Fibroblast of skin of abdomen (primary cell): Measurements from ENCODE around the gene MMP11.

Source experiments
- DNase-seq: peaks from one replicate; pipeline ENCODE4 v3.0.0-alpha.2; 2013

Gene MMP11

DNA sequence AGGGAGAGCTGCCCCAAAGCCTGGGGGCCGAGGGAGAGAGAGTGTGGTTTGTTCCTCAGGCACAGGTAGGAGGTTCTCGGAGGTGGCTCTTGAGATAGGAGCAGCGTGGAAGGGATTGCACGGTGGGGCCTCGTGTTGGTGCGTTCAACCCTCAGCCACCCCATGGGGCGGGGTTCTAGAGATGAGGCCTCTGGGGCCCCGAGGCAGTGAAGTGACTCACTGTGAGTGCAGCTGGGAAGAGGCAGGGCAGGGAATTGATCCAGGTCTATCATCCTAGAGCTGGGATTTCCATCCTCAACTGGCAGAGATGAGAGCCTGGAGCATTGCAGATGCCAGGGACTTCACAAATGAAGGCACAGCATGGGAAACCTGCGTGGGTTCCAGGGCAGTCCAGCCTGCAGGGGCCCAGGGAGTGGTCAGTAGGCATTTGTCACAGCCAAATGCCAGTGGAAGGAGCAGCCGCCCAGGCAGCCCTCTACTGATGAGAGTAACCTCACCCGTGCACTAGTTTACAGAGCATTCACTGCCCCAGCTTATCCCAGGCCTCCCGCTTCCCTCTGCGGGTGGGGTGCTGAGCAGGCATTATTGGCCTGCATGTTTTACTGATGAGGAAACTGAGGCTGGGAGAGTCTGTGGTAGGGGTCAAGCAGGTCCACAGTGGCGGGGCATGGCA, 9.0 kb downstream of the MMP11 start:
- DNase-seq = peak; percentile 60

DNA sequence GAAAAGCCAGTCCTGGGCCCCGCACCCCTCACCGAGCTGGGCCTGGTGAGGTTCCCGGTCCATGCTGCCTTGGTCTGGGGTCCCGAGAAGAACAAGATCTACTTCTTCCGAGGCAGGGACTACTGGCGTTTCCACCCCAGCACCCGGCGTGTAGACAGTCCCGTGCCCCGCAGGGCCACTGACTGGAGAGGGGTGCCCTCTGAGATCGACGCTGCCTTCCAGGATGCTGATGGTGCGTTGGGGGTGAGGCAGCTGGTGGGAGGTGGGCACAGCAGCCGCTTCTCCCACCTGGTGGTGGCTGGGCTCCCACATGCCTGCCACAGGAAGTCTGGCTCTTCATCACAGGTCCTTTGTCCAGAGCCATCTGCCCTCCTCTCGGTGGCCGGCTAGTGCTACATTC, 9.6 kb downstream of the MMP11 start:
- no peak for DNase-seq

DNA sequence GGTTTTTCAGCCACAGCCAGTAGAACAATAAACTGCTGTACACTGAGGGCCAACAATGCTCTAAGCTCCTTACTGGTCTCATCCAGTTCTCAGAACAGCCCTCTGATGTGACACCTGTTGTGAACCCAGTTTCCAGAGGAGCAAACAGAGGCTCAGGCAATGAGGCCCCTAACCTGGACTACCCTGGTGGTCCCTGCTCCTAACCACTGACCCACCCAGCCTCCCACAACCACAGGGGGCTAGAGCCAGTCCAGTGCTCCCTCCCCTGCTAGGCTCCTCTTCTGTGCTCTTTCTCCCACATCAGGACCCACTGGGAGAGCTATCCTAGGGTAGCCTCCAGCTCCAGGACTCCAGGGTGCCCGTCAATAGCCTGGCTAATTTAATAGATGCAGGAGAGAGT, 10.1 kb downstream of the MMP11 start:
- DNase-seq = no peak

DNA sequence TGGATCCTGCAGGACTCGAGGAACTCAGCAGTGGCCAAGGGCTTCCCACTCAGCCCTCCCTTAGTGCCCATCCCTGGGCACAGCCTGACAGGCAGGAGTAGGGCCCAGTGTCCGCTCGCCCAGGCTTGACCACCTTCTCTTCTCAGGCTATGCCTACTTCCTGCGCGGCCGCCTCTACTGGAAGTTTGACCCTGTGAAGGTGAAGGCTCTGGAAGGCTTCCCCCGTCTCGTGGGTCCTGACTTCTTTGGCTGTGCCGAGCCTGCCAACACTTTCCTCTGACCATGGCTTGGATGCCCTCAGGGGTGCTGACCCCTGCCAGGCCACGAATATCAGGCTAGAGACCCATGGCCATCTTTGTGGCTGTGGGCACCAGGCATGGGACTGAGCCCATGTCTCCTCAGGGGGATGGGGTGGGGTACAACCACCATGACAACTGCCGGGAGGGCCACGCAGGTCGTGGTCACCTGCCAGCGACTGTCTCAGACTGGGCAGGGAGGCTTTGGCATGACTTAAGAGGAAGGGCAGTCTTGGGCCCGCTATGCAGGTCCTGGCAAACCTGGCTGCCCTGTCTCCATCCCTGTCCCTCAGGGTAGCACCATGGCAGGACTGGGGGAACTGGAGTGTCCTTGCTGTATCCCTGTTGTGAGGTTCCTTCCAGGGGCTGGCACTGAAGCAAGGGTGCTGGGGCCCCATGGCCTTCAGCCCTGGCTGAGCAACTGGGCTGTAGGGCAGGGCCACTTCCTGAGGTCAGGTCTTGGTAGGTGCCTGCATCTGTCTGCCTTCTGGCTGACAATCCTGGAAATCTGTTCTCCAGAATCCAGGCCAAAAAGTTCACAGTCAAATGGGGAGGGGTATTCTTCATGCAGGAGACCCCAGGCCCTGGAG, 10.9 kb downstream of the MMP11 start:
- no peak for DNase-seq

DNA sequence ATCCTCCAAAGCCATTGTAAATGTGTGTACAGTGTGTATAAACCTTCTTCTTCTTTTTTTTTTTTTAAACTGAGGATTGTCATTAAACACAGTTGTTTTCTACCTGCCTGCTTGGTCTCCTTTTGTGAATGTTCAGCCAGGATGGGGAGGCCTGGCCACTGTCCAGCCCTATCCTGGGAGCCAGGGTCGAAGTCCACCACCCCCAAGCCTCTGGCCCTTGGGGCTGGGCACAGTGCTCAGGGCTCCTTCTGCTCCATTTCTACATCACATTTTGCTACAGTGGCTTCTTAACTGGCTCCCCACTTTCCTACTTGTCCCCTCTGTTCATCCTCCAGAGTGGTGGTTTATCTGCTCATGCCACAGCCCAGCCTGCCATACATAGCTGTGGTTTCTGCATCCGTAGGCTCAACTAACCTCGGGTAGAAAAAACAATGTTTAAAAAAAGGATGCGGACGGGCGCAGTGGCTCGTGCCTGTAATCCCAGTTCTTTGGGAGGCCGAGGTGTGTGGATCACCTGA, 11.6 kb downstream of the MMP11 start:
- no peak for DNase-seq

DNA sequence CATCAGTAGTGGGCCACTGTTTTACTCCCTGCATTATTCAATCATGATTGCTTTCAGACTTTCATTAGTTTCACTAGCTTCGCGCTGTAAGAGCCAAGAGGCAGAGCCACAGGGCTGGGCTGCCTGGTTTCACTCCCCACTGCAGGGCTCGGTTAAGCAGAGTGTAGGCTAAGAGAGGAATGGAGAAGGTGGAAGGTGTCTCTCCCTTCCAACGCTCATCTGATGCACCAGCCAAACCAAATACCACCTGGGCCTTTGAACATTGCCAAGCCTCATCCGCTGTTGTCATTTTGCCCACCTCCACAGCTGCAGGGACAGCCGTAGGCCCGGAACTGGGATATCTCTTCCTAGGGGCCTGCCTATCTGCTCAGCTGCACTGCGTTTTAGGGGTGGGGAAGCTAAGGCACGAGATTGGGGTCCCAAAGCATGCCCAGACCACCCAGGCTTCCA, 13.6 kb downstream of the MMP11 start:
- DNase-seq = no peak

DNA sequence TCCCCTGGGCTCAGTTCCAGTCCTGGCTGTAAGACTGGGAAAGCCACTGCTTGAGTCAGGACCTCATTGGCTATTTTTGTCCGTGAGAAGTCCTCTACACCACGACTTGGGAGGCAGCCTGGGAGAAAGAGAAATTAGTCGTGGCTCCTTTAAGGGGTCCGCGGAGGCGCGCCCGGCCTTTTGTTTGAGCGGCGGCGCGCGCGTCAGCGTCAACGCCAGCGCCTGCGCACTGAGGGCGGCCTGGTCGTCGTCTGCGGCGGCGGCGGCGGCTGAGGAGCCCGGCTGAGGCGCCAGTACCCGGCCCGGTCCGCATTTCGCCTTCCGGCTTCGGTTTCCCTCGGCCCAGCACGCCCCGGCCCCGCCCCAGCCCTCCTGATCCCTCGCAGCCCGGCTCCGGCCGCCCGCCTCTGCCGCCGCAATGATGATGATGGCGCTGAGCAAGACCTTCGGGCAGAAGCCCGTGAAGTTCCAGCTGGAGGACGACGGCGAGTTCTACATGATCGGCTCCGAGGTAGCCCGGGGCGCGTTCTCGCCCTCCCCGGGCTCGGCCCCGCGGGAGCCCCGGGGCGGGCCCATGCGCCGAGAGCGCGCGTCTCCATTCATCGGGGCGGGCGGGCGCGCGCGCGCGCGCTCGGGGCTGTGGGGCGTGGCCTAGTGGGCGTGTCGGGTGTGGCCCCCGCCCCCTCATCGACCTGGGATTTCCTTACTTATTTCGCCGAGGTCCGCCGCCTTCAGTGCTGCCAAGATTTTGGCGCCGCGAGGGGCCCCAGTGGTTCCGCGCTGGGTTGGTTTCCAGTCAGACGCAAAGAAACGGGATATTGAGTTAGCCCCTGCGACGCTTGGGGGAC, 14.3 kb downstream of the MMP11 start, which contains the start of gene SMARCB1:
Gene SMARCB1, plus strand, starts transcription at position 215 of the 848 bp plus-strand sequence. Its CDS starts 204 bp downstream, at position 419.
- peak; percentile 91 for DNase-seq

DNA sequence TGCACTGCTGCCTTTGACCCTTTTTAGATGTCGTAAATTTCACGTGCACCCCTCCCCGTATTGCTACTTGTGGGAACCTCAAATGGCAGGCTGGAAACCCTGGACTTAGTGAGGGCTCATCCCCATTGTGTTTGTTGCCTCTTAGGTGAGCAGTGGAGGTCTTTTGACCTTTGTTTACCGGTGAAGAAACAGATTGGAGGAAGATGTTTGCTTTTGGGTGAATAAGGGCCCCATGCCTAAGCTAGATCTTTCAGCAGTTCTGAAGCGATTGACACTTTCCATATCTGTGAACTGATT, 14.9 kb downstream of the MMP11 start:
- DNase-seq = no peak

DNA sequence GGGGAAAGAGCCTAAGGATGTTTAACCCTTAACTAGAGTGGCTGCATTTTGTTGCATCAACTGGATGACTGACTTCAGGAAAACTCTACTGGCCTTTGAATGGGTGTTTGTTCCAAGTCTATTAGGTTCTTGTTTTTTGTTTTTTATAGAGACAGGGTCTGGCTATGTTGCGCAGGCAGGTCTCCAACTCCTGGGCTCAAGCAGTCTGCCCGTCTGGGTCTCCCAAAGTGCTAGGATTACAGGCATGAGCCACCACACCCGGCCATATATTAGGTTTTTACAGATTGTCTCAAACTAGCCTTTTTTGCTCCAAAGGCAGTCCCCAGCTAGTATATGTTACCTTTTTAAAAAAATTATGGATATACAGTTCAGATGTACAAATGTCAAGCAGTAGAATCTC, 15.3 kb downstream of the MMP11 start:
- no peak for DNase-seq

DNA sequence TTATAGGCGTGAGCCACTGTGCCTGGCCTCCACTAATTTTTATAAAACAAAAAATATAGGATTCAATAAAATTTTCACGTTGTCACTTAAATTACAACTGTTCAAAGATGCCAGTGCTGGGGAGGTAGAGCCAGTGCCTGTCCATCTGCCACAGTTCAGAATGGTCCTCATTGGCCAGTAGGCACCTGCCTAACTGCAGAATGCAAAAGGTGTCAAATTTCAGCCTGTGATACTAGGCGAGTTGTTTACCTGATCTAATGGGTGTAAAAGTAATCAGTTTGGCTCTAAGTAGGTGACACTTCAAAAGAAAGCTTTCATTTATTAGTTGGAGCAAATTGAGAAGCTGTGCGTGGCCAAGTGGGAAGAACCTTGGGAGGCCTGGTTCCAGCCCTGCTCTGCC, 16.5 kb downstream of the MMP11 start:
- no peak for DNase-seq

DNA sequence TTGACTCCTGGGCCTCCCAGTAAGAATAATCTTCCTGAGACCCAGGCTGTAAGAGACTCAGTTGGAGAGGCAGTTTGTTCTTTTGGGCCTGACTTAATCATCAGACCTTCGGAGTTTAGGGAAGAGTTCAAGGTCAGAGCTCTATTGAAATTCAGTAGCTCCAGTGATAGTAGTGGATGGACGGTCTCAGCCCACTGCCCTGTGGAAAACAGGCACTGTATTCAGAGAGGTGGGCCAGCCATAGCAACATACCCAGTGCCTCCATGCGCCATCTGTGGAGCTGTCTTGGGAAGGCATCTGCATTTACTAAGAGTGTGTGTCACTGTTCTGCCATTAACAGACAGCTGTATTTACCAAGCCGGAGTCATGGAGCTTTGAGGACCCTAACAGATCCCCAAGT, 17.0 kb downstream of the MMP11 start:
- DNase-seq = no peak

DNA sequence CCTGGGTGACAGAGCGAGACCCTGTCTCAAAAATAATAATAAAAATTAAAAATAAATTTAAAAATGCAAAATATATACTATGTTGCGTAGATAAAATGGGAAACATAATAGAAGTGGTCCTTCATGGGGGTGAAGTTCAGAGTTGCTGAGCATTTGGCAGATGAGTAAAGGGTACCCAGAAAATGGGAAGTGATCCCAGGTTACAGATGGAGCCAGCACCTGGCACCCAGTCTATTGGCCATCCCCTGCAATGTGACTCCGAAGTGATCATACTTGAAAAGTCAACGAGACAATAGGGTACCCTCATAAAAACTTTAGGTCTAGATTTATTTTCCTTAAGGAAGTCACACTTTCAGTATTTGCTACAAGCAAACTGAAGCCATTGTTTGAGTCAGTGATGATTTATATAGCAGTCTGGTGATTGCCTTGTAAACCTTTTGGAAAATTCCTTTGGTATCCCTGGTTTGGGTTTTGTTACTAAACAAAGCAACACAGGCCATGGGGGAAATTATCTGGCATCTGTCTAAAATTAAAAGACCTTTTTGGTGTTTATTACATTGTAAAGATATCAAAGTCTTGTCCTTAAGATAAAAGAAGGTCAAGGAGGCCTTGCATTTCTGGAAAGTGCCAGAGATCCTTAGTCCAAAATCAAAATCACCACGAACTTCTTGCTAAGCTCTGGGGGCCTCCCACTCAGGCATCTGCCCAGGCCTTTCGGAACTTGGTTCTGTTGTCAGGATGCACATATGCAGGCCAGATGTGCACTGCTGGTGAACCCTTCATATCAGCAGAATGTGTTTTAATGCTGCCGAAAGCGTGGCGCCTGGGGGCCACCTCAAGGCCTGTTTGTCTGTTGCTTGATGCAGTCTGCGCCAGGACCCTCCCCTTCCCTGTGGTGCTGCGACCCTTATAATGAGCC, 18.4 kb downstream of the MMP11 start:
- peak; percentile 77 for DNase-seq

DNA sequence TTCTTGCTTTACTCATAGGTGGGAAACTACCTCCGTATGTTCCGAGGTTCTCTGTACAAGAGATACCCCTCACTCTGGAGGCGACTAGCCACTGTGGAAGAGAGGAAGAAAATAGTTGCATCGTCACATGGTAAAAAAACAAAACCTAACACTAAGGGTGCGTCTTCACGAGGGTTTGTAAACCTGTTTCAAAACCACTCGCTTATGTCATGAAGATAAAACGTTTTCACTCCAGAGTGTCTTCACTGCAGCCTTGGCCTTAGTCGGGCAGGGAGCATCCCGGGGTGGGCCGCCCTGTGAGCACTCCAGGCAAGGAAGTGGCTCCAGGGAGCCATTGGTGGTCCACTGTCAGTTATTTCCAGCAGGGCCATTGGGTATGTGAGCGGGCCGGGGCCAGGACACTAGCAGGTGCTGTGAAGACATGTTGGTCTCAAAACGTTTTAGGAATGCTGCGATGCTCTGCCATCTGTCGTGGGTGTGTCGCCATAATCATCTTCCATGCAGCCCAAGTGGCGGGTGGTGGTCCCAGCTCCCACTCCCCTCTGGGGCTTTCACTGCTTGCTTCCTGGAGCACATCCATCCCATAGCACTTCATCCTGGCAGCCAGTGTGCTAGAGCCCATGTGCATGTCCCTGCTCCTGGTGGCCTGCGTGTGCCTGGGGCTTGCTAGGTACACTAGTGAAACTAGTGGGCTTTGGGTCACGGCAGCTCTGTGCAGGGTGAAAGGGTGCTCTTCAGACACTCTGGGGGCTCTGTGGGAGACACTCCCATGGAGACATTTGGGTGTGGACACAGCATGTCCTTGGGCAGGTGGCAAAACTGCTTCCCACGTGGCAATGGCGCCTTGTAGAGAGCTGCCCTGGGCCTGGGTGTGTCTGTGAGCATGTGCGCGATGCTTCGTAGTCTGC, 19.3 kb downstream of the MMP11 start:
- DNase-seq = no peak

DNA sequence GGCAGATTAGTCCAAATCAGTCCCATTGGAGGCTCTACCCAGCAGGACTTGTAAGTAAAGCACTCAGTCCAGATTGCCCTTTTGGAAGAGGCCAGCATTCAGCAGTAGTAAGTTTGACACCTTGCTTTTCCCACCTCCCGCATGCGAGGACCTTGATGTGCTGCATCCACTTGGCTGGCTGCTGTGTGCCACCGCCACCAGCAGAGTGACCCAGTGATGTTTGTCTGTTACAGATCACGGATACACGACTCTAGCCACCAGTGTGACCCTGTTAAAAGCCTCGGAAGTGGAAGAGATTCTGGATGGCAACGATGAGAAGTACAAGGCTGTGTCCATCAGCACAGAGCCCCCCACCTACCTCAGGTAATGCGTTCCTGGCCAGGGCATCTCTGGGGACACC, 20.7 kb downstream of the MMP11 start:
- no peak for DNase-seq

DNA sequence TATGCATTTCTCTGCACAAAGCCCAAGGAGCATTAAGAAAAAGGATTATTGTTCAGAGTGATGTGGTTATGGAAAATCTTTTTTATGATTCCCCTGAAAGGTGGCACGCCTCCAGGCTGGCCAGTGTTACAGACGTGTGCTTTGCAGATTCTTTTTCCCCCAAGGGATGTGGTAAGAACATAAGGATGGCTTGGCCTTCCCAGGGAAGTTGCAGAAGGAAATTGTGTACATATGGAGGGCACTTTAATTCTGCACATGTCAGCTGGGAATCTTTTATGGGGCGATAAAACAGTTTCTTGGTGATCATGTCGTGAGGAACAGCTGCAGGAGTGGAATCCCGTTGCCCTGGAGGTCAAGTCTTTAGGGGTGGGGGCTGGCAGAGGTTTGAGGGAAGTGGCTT, 23.8 kb downstream of the MMP11 start:
- DNase-seq = peak; percentile 72

DNA sequence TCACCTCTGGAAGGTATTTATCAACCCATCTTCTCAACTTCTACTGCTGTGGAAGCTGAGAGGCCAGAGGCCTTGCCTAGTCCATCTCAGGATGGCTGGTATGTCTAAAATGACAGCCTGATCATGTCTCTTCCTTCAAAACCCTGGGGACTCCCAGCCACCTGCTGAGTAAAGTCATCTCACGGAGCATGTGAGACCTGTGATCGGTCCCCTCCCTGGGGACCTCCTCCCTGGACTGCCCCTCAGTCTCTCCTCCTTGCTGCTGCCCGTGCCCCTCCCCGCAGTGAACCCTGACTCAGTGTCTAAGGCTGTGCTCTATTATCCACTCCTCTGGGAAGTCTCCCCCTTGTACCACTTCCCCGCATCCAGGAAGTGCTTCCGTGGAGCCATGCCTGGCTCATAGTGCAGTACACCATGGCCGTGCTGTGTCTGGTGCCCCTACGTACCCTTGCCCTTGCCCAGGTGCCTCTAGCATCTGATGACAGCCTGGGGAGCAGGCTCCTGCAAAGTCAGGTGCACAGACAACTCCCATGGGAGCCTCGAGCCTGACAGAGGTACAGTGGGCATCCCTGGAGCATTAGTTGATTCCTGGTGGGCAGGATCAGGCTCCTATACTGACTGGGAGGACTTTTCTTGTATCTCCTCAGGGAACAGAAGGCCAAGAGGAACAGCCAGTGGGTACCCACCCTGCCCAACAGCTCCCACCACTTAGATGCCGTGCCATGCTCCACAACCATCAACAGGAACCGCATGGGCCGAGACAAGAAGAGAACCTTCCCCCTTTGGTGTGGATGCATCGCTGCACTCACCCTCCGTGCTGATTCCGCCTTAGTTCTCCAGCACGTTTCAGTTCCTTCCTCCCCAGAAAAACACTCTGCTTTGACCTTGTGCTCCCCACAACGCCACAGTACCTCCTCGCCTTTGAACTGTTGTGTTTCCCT, 27.9 kb downstream of the MMP11 start:
- DNase-seq = no peak

DNA sequence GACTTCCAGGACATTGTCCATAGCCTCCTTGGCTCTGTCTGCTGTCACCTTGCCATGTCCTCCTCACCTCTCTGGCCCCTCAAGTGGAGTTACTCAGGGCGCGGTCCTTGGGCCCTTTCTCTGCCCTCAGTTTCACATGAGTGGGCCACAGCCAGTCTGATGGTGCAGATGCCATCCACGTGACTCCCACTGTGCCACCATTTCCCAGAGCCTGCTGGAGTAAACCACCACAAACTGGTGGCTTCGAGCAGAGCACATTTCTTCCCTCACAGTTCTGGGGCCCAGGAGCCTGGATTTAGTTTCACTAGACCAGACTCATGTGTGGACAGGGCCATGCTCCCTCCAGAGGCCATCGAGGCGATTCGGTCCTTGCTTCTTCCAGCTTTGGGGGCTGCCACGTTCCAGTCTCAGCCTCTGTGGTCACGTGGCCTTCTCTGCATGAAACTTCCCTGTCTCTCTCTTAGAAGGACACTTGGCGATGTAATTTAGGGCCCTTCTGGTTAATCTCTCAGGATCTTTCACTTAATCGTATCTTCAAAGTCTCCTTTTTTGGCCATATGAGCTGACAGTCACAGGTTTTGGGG, 28.7 kb downstream of the MMP11 start:
- DNase-seq = no peak

DNA sequence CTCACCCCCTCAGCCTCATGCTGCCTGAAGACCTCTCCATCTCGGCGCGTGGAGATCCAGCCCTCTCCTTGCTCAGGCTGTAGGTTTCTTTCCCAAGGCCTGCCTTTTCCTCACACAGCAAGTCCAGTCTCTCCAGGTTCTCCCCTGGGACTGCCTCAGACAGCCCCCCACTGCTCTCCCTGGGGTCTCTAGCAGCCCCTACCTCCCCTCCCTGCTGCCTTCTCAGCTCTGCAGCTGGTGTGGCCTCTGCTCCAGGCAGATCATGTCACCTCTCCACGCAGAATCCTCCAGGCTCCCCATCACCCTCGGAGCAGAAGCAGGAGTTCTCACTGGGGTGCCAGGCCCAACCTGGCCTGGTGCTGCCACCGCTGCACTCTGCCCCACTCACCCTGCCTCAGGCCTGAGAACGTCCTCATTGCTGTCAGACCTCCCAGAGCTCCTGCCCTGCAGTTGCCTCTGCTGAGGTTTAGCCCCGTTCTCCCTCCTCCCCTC, 29.3 kb downstream of the MMP11 start:
- DNase-seq = no peak
